PC-9 (cell line): ENCODE results near the gene ARHGEF12. TPM values are rescaled to one million over a fixed set of nuclear protein-coding genes. Genes with fewer than 3 reads are reported as not detected.

ENCODE experiments used
- BruUV-seq: library from RNA; stranded (reverse); fragments of 400-500 nt; replicated peaks from 2 replicates; lab custom pipeline; 2021; lab: Mats Ljungman, UMichigan
- CTCF ChIA-PET: fragments of 300-600 bp; sonication (Branson Sonifier 250); formaldehyde crosslinking; loops from one replicate; lab custom pipeline; 2022; ENCODE audit warnings: antibody characterized with exemption; lab: Charles Lee
- POLR2A ChIA-PET: fragments of 300-600 bp; sonication (Branson Sonifier 250); formaldehyde crosslinking; loops from one replicate; lab custom pipeline; 2022; ENCODE audit warnings: antibody characterized with exemption; ENCODE audit not compliant: unreplicated experiment; lab: Charles Lee
- DNase-seq, 2 experiments: peaks; one replicate each; pipeline versions ENCODE4 v3.0.0 to v3.0.0-alpha.2; 2015 to 2022; ENCODE audit warnings: mixed read lengths in 1 of 2
- H2AFZ ChIP-seq: fragments of 200-600 bp; sonication (generic); 2 replicates; pipeline ENCODE4 v1.8.1; 2017; ENCODE audit warnings: antibody characterized with exemption
- H3F3A ChIP-seq: fragments of 200-600 bp; sonication (generic); 2 replicates; pipeline ENCODE4 v1.8.1; 2017; ENCODE audit warnings: antibody characterized with exemption, mild to moderate bottlenecking, low read depth; ENCODE audit not compliant: insufficient read depth
- H3K27ac ChIP-seq: fragments of 200-600 bp; sonication (generic); 2 replicates; pipeline ENCODE4 v1.6.1; 2016; ENCODE audit warnings: mixed run types
- H3K27me3 ChIP-seq: fragments of 200-600 bp; sonication (generic); 2 replicates; pipeline ENCODE4 v1.6.1; 2016; ENCODE audit warnings: low read depth, mixed run types; ENCODE audit not compliant: insufficient read depth
- H3K36me3 ChIP-seq: fragments of 200-600 bp; sonication (generic); 2 replicates; pipeline ENCODE4 v1.6.1; 2016; ENCODE audit warnings: low read depth, mixed run types
- H3K4me1 ChIP-seq: fragments of 200-600 bp; sonication (generic); replicated peaks from 2 replicates; pipeline ENCODE4 v1.6.1; 2016; ENCODE audit warnings: mixed run types; ENCODE audit not compliant: insufficient read depth
- H3K4me2 ChIP-seq: fragments of 200-600 bp; sonication (generic); 2 replicates; pipeline ENCODE4 v1.6.1; 2017; ENCODE audit warnings: mixed run types
- H3K4me3 ChIP-seq: fragments of 200-600 bp; sonication (generic); 2 replicates; pipeline ENCODE4 v1.6.1; 2016; ENCODE audit warnings: mixed run types
- H3K79me2 ChIP-seq: fragments of 200-600 bp; sonication (generic); 2 replicates; pipeline ENCODE4 v1.6.1; 2017; ENCODE audit warnings: low read depth, mixed run types
- H3K9me2 ChIP-seq: fragments of 200-600 bp; sonication (generic); 2 replicates; pipeline ENCODE4 v1.8.1; 2017; ENCODE audit warnings: mild to moderate bottlenecking; ENCODE audit not compliant: insufficient read depth
- H3K9me3 ChIP-seq: fragments of 200-600 bp; sonication (generic); 2 replicates; pipeline ENCODE4 v1.8.1; 2016; ENCODE audit warnings: low read depth; ENCODE audit not compliant: insufficient read depth
- H4K20me1 ChIP-seq: fragments of 200-600 bp; sonication (generic); 2 replicates; pipeline ENCODE4 v1.8.1; 2017; ENCODE audit not compliant: insufficient read depth
- CTCF ChIP-seq: fragments of 200-600 bp; sonication (generic); conservative IDR thresholded peaks from 2 replicates; pipeline ENCODE4 v1.6.1; 2017; ENCODE audit warnings: mixed run types, antibody characterized with exemption, mild to moderate bottlenecking, moderate library complexity
- EZH2 ChIP-seq: fragments of 200-600 bp; sonication (generic); IDR thresholded peaks from 2 replicates; pipeline ENCODE4 v1.8.0; 2017; ENCODE audit warnings: antibody characterized with exemption, low read depth
- intact Hi-C: fragments of 100-400 bp; cut with micrococcal nuclease; formaldehyde crosslinking; loops from one replicate; pipeline ENCODE4 v1.10.0; 2022; ENCODE audit not compliant: unreplicated experiment
- total RNA-seq: library from RNA; stranded (reverse); gene quantifications from 2 replicates; pipeline ENCODE4 v1.2.3, GENCODE V29; 2021

ARHGEF12 gene
- total RNA-seq, 1 experiment from 2014 or later, result 76.5 TPM

DNA sequence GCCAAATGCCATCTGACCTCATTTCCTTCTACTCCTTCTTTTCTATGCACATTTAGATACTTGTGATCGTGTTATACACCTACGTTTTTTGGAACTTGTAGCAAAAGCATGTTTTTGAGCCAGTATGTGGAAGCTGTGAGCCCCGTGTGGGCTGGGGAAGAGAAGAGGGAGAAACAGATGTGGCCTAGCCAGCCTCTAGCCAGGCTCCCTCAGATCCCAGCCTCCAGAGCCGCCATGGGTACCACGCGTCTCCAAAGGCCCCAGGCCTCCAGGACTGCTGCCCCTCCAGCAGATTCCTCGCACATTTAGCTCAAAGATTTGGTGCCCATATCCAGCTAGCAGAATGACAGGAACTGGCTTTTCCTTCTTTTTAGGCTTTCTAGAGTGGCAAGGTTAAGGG lies 28.1 kb upstream of the ARHGEF12 start:
- Histone ChIP-seq H3K9me2 (no peaks in the 10 kb centered on the region), H3F3A (peaks cover 31% of the 10 kb centered on the region), H3K4me1 (peaks cover 47% of the 10 kb centered on the region), H2AFZ (no peak overlapping the region), H3K27ac (no peak overlapping the region), H3K4me2 (no peak overlapping the region), H3K9me3 (no peaks in the 10 kb centered on the region), H3K36me3 (no peaks in the 10 kb centered on the region), H3K4me3 (no peak overlapping the region), H3K79me2 (no peaks in the 10 kb centered on the region), H3K27me3 (no peaks in the 10 kb centered on the region), H4K20me1 (no peaks in the 10 kb centered on the region)
- no peak for DNase-seq
- TF ChIP-seq CTCF (no peak), EZH2 (no peak)
- CTCF ChIA-PET, result no interaction called here
- no TSS peak for BruUV-seq
- intact Hi-C loops, result loop anchor here (10.0 kb wide), 1 partner anchor 613 kb away; no protein-coding TSS in a partner anchor
- POLR2A ChIA-PET, result no interaction called here

DNA sequence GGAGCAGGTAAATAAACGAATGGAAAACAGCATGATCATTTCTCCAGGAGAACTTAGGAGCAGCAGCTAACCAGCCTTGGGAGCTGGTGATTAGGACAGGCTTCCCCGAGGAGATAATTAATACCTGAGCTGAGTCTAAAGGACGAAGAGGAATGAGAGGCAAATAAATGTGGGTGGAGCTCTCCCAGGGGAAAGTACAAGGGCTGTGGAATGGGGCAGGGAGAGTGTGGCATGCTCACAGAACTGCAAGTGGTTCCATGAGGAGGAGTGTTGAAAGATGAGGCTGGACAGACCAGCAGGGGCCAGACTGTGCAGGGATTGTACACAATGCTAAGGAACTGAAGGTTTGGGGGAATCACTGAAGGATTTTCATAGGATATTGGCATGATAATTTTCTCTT lies 25.3 kb upstream of the ARHGEF12 start:
- Histone ChIP-seq H3K4me2 (no peak overlapping the region), H4K20me1 (no peaks in the 10 kb centered on the region), H3K4me1 (peaks cover 21% of the 10 kb centered on the region), H3K27me3 (no peaks in the 10 kb centered on the region), H3K79me2 (no peaks in the 10 kb centered on the region), H3K9me2 (no peaks in the 10 kb centered on the region), H2AFZ (no peak overlapping the region), H3K36me3 (no peaks in the 10 kb centered on the region), H3F3A (peaks cover 11% of the 10 kb centered on the region), H3K9me3 (no peaks in the 10 kb centered on the region), H3K27ac (no peak overlapping the region), H3K4me3 (no peak overlapping the region)
- BruUV-seq, result no TSS peak
- CTCF ChIA-PET, result no interaction called here
- intact Hi-C loops, result no loop called here
- POLR2A ChIA-PET, result no interaction called here
- TF ChIP-seq CTCF (no peak), EZH2 (no peak)
- no peak for DNase-seq

DNA sequence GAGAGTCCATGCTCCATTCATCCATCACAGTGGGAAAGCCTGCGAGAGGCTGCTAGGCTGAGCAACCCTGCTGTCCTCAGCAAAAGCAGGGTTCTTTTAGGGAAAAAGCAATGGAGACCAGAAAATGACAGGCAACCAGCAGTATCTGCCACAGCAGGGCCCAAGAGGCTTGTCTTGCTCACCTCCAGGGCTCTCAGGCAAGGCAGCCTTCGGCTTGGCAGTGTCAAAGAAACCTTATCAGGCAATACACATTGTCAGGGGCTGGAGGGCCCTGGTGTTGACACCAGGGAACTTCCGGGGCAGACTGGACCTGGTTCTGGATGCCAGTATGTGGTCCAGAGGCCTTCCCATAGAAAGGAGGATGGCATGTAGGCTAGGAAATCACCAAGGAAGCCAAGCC lies 21.4 kb upstream of the ARHGEF12 start:
- Histone ChIP-seq H3K9me2 (no peaks in the 10 kb centered on the region), H3K4me1 (peaks cover 22% of the 10 kb centered on the region), H4K20me1 (no peaks in the 10 kb centered on the region), H3K27ac (no peak overlapping the region), H2AFZ (no peak overlapping the region), H3K4me2 (no peak overlapping the region), H3K9me3 (no peaks in the 10 kb centered on the region), H3K27me3 (no peaks in the 10 kb centered on the region), H3K36me3 (no peaks in the 10 kb centered on the region), H3K79me2 (no peaks in the 10 kb centered on the region), H3F3A (no peaks in the 10 kb centered on the region; the same call in 1 of the 2 replicates), H3K4me3 (no peak overlapping the region)
- intact Hi-C loops, result no loop called here
- DNase-seq, result no peak
- BruUV-seq, result no TSS peak
- TF ChIP-seq EZH2 (no peak), CTCF (no peak)
- CTCF ChIA-PET, result no interaction called here
- POLR2A ChIA-PET, result no interaction called here
